Endothelial cell of umbilical vein (primary cell): ENCODE measurements around the gene SECISBP2. TPM values are rescaled to one million over a fixed set of nuclear protein-coding genes. Genes with fewer than 3 reads are reported as not detected.
A peak's percentile ranks its signal among the peaks of the same experiment; 100 is the strongest.

Experiments used
- BruUV-seq: library from RNA; stranded (reverse); fragments of 400-500 nt; replicated peaks from 2 replicates; lab custom pipeline; 2021; lab: Mats Ljungman, UMichigan
- CTCF ChIA-PET: fragments of 300-600, 350-600 bp; sonication (Branson Sonifier 250); formaldehyde crosslinking; loops from one replicate; lab custom pipeline; 2021; ENCODE audit warnings: antibody characterized with exemption, inconsistent platforms; lab: Charles Lee
- POLR2A ChIA-PET: fragments of 300-600, 350-600 bp; sonication (Branson Sonifier 250); formaldehyde crosslinking; loops from one replicate; lab custom pipeline; 2021; ENCODE audit warnings: antibody characterized with exemption, inconsistent platforms; lab: Charles Lee
- DNase-seq: peaks from one replicate; pipeline ENCODE4 v3.0.0-alpha.2; 2011; ENCODE audit warnings: low read depth, low spot score
- FAIRE-seq: peaks from 2 replicates; lab custom pipeline; 2011; peaks lifted over from hg19 to GRCh38; lab: Jason Lieb, UNC
- H2AFZ ChIP-seq: 2 replicates; pipeline ENCODE4 v1.6.0; 2012; ENCODE audit warnings: low read depth, low read length, control low read depth, inconsistent platforms
- H3K27ac ChIP-seq: 2 replicates; pipeline ENCODE4 v1.5.1; 2011; ENCODE audit warnings: low read depth, mild to moderate bottlenecking, control low read depth, low read length, moderate library complexity; ENCODE audit not compliant: insufficient read depth
- H3K27me3 ChIP-seq, 2 experiments: 2 replicates each; pipeline versions ENCODE4 v1.6.0 to v1.6.1; 2011; ENCODE audit warnings: low read length in 2 of 2, mixed read lengths in 1 of 2; ENCODE audit not compliant: control insufficient read depth in 2 of 2, insufficient read depth in 2 of 2
- H3K36me3 ChIP-seq, 2 experiments: 2 replicates in 1 of 2; 3 replicates in 1 of 2; pipeline ENCODE4 v1.5.1; 2011; ENCODE audit warnings: low read length in 2 of 2, mild to moderate bottlenecking in 1 of 2, moderate library complexity in 1 of 2; ENCODE audit not compliant: control insufficient read depth in 2 of 2, insufficient read depth in 2 of 2; ENCODE audit errors: extremely low read depth in 1 of 2
- H3K4me1 ChIP-seq: 3 replicates; pipeline ENCODE4 v1.5.1; 2011; ENCODE audit warnings: mild to moderate bottlenecking, low read length; ENCODE audit not compliant: control insufficient read depth, insufficient read depth; ENCODE audit errors: extremely low read depth
- H3K4me2 ChIP-seq: 2 replicates; pipeline ENCODE4 v1.6.1; 2011; ENCODE audit warnings: low read length, control low read depth, mixed read lengths; ENCODE audit not compliant: insufficient read depth
- H3K4me3 ChIP-seq, 3 experiments: fragments of 200-600 bp in 1 of 3; sonication (generic), shearing (Covaris generic) in 1 of 3; replicated peaks in 1 of 3; 2 replicates each; pipeline ENCODE4 v1.5.1; 2011 to 2016; ENCODE audit warnings: control low read depth in 3 of 3, low read length in 3 of 3, mild to moderate bottlenecking in 2 of 3, inconsistent platforms in 1 of 3, low read depth in 1 of 3, moderate library complexity in 1 of 3; ENCODE audit not compliant: insufficient read depth in 1 of 3
- H3K79me2 ChIP-seq: 2 replicates; pipeline ENCODE4 v1.6.0; 2012; ENCODE audit warnings: low read length, inconsistent platforms; ENCODE audit not compliant: control insufficient read depth, insufficient read depth
- H3K9ac ChIP-seq: replicated peaks from 2 replicates; pipeline ENCODE3; 2011; ENCODE audit warnings: low read length, control low read depth; ENCODE audit not compliant: insufficient read depth; ENCODE audit errors: extremely low read depth
- H3K9me1 ChIP-seq: replicated peaks from 3 replicates; pipeline ENCODE4 v1.6.0; 2011; ENCODE audit warnings: mild to moderate bottlenecking, low read length; ENCODE audit not compliant: control insufficient read depth, insufficient read depth; ENCODE audit errors: extremely low read depth
- H3K9me3 ChIP-seq: replicated peaks from 2 replicates; pipeline ENCODE4 v1.5.1; 2012; ENCODE audit warnings: low read length, inconsistent platforms; ENCODE audit not compliant: control insufficient read depth, insufficient read depth
- H4K20me1 ChIP-seq: replicated peaks from 2 replicates; pipeline ENCODE3; 2011; ENCODE audit warnings: mild to moderate bottlenecking, low read length; ENCODE audit not compliant: control insufficient read depth, insufficient read depth; ENCODE audit errors: extremely low read depth
- EZH2 ChIP-seq: IDR thresholded peaks from 2 replicates; pipeline ENCODE4 v1.6.1; 2012; ENCODE audit warnings: borderline replicate concordance, low read depth, mild to moderate bottlenecking, moderate library complexity, low read length, inconsistent platforms; ENCODE audit not compliant: severe bottlenecking
- FOS ChIP-seq: IDR thresholded peaks from 2 replicates; pipeline ENCODE4 v1.6.1; 2011; ENCODE audit warnings: mild to moderate bottlenecking, low read length, moderate library complexity, borderline replicate concordance; ENCODE audit not compliant: insufficient read depth
- GATA2 ChIP-seq: IDR thresholded peaks from 2 replicates; pipeline ENCODE4 v1.7.0; 2011; ENCODE audit warnings: low read depth, mild to moderate bottlenecking, moderate library complexity, mixed read lengths, low read length; ENCODE audit not compliant: insufficient read length, insufficient read depth
- JUN ChIP-seq: IDR thresholded peaks from 2 replicates; pipeline ENCODE4 v1.6.1; 2011; ENCODE audit warnings: borderline replicate concordance, low read depth; ENCODE audit not compliant: insufficient read length, insufficient read depth
- MAX ChIP-seq: IDR thresholded peaks from 2 replicates; pipeline ENCODE4 v1.6.1; 2011; ENCODE audit not compliant: insufficient read depth, insufficient read length
- MYC ChIP-seq: IDR thresholded peaks from one replicate; pipeline ENCODE4 v1.6.1; 2011; ENCODE audit warnings: mild to moderate bottlenecking, low read depth, low read length
- POLR2A ChIP-seq: IDR thresholded peaks from 2 replicates; pipeline ENCODE4 v1.6.1; 2012; ENCODE audit warnings: low read depth, mild to moderate bottlenecking, control low read depth, low read length
- POLR2AphosphoS5 ChIP-seq: IDR thresholded peaks from 2 replicates; pipeline ENCODE4 v1.6.1; 2012; ENCODE audit warnings: low read depth, mild to moderate bottlenecking, control low read depth, low read length, moderate library complexity; ENCODE audit not compliant: insufficient read depth
- dilution Hi-C: fragments of 300-500 bp; cut with MboI; formaldehyde crosslinking; loops from one replicate; pipeline ENCODE4 v1.15.0; 2019; ENCODE audit warnings: low sequenced_read_pairs; ENCODE audit not compliant: extremely low pct_ligation_motif_present
- intact Hi-C: fragments of 100-400 bp; cut with micrococcal nuclease; formaldehyde crosslinking; loops from one replicate; pipeline ENCODE4 v1.10.0; 2022
- polyA plus RNA-seq, 4 experiments: library from polyadenylated mRNA; depleted of rRNA in 3 of 4; stranded (reverse) in 3 of 4; unstranded in 1 of 4; fragments of >200 nt; gene quantifications; 2 replicates each; pipeline versions ENCODE4 v1.2.1 to v1.2.3, GENCODE V29; 2011 to 2012; ENCODE audit warnings: missing spikeins in 1 of 4
- total RNA-seq: library from RNA; stranded (reverse); gene quantifications from 2 replicates; pipeline ENCODE4 v1.2.3, GENCODE V29; 2021
- TF ChIP-seq, protein P1 (sequence below), 2 donors: IDR thresholded peaks; 1 replicate in 1 of 2; 2 replicates in 1 of 2; pipeline ENCODE4 v1.5.1; 2011; ENCODE audit warnings: low read length in 2 of 2, mild to moderate bottlenecking in 2 of 2, moderate library complexity in 2 of 2, control low read depth in 1 of 2, inconsistent platforms in 1 of 2, low read depth in 1 of 2; ENCODE audit not compliant: insufficient read depth in 1 of 2; ENCODE audit errors: extremely low read depth in 1 of 2

Gene SECISBP2
- total and polyA plus RNA-seq, 2 donors (not counting 3 experiments of a cell fraction or from before 2014, with no cell fraction given) = 22.7 to 36.3 TPM

GRCh38 chr9:89375191-89375760 lies 57.0 kb downstream of the SECISBP2 start:
- H3K9ac ChIP-seq = no peak overlapping the region
- peak; percentile 18 for DNase-seq
- POLR2A ChIA-PET = no interaction called here

More at GRCh38 chr9:89375191-89375760, 57.0 kb downstream of the SECISBP2 start:
- H3K79me2 ChIP-seq = no peaks in the 10 kb centered on the region
- no peak overlapping the region for H2AFZ ChIP-seq
- no peak overlapping the region for H3K27ac ChIP-seq
- dilution Hi-C loops (no loop called here), intact Hi-C loops (loop anchor here (5.0 kb wide), 1 partner anchor 172 kb away; no protein-coding TSS in a partner anchor)
- BruUV-seq = no TSS peak
- no peak overlapping the region for H3K4me3 ChIP-seq
- CTCF ChIA-PET = interaction anchor here (0.8 to 3.1 kb wide), 4 partner anchors 31 to 175 kb away, joined by 3 to 34 read pairs (median 4); no protein-coding TSS in a partner anchor
- no peaks in the 10 kb centered on the region for H3K9me1 ChIP-seq
- H3K27me3 ChIP-seq = no peaks in the 10 kb centered on the region
- H3K4me2 ChIP-seq = no peak overlapping the region
- no peak for FAIRE-seq
- no peaks in the 10 kb centered on the region for H3K4me1 ChIP-seq
- TF ChIP-seq MYC = no peak
- no peak for TF ChIP-seq POLR2AphosphoS5
- no peak for TF ChIP-seq FOS
- TF ChIP-seq EZH2 = no peak
- no peak for TF ChIP-seq MAX
- no peak for TF ChIP-seq JUN
- TF ChIP-seq, protein P1, sequence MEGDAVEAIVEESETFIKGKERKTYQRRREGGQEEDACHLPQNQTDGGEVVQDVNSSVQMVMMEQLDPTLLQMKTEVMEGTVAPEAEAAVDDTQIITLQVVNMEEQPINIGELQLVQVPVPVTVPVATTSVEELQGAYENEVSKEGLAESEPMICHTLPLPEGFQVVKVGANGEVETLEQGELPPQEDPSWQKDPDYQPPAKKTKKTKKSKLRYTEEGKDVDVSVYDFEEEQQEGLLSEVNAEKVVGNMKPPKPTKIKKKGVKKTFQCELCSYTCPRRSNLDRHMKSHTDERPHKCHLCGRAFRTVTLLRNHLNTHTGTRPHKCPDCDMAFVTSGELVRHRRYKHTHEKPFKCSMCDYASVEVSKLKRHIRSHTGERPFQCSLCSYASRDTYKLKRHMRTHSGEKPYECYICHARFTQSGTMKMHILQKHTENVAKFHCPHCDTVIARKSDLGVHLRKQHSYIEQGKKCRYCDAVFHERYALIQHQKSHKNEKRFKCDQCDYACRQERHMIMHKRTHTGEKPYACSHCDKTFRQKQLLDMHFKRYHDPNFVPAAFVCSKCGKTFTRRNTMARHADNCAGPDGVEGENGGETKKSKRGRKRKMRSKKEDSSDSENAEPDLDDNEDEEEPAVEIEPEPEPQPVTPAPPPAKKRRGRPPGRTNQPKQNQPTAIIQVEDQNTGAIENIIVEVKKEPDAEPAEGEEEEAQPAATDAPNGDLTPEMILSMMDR (IDR thresholded peaks at IDR 0.05; ENCODE audit: extremely low read depth in 1 of 2, insufficient read depth in 1 of 2, low read depth in 1 of 2, low read length in 2 of 2) = no peak
- TF ChIP-seq POLR2A = no peak
- no peak for TF ChIP-seq GATA2
- H3K9me3 ChIP-seq = no peaks in the 10 kb centered on the region
- H4K20me1 ChIP-seq = no peaks in the 10 kb centered on the region
- no peaks in the 10 kb centered on the region for H3K36me3 ChIP-seq
